CD4-positive, alpha-beta T cell treated with Interleukin-17A for 4 hours (primary cell): ENCODE results near the gene ZMIZ1.

Experiments used
- DNase-seq: peaks from one replicate; pipeline ENCODE4 v3.0.0-alpha.2; 2020; ENCODE audit warnings: mixed read lengths

The ZMIZ1 gene

GRCh38 chr10:79140855-79141254 lies 72.1 kb downstream of the ZMIZ1 start:
- DNase-seq = no peak

GRCh38 chr10:79142064-79142491 lies 73.3 kb downstream of the ZMIZ1 start:
- DNase-seq = no peak

DNA sequence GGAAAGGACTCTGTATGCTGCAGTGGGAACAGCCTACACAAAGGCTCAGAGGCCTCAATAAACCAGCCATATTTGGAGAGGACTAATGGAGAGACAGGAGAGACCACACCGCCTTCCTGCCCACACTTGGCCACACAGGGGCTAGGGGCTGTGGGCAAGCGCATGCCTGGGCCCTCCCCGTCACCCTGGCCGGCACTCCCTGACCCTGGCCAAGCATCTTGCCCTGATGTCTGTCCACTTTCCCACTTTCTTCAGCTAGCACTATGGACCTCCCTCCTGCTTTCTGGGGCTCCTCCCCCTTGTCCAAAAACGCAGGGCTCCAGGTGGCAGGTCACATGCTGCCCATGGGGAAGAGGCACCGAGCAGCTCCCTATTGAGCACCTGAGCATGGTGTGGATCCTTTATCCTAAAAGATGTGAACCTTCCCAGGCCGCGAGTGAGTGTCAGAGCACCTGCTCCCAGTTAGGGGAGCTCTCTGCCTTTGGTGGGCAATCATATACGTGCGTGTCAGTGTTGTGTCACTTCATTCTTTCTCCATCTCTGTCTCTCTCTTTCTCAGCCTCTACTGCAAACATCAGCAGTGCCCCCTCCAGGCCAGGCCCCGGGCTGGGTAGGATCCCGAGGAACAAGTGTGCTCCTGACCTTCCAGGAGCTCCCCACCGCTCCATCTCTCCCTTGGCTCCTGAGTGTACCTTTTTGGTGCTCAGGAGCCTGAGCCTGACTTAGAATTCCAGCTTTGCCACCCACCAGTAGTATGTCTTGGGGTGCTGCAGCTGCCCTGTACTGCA lies 74.0 kb downstream of the ZMIZ1 start:
- no peak for DNase-seq

DNA sequence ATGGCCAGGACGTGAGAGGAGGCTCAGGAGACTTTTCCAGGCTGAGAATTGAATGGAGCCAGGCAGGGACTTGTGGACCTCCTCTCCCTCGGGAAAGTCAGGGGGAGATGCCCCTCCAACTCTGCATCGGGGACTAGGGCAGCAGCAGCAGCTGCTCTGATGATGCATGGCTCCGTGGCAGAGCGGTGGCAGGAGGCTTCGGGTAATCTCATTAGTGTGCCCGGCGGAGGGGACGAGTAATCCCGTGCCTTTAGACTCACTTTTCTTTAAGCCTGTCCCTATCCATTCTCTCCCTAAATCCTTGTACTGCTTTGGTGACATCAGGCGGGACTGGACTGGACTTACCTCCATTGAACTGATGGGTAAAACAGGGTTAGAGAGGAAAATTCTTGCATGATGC lies 75.1 kb downstream of the ZMIZ1 start:
- no peak for DNase-seq

DNA sequence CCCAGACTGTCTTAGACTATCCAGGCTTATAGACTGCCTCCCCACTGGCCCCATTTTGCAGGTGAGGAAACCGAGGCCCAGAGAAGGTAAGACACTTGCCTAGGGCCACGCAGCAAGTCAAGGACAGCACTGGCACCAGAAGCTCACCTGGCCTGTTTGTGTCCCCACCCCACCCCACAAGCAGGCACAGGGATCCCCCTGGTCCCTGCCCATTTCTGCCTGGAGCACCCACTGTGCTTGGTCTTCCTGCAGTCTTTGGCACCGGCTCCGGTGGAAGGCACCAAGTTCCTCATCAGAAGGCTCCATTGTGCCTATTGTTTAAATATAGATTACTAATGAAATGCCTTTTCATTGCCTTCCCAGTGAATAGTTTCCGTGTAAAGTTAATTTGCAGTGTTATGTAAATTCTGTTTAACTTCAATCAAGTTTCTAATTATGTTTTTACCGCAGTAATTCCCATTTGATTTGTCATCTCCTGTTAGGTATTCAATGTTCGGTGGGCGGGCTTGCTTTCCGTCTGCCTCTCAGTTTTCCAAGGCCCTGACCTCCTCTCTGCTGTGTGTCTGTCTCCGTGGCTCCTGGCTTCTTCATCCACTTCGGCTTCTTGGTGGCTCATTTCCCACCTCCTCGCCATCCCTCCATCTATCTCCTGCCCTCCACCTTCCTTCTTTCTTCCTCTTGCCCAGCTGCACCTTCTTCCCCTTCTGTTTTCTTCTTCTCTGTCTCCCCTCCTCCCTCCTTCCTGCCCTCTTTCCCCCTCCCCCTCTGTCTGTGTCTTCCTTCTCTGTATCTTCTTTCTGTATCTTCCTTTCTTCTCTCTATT lies 75.8 kb downstream of the ZMIZ1 start:
- no peak for DNase-seq

DNA sequence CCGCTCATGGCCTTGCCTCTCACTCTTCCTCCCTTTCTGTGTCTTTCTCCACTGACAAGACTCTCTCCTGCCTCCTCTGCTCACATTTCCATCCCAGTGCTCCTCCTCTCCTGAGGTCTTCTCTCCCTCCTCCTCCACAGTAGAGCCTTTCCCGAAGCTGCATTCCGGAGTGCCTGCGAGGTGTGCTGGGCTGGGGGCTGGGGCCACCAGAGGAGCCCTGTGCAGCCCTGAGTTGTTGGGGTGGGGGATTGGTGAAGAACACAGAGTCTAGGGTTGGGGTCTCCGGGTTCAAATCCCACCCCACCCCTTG lies 76.4 kb downstream of the ZMIZ1 start:
- no peak for DNase-seq

- no peak for DNase-seq
These were observed 77.0 kb downstream of the ZMIZ1 start for GRCh38 chr10:79145517-79146470.

GRCh38 chr10:79146611-79147130 lies 77.9 kb downstream of the ZMIZ1 start:
- DNase-seq = peak; percentile 61

DNA sequence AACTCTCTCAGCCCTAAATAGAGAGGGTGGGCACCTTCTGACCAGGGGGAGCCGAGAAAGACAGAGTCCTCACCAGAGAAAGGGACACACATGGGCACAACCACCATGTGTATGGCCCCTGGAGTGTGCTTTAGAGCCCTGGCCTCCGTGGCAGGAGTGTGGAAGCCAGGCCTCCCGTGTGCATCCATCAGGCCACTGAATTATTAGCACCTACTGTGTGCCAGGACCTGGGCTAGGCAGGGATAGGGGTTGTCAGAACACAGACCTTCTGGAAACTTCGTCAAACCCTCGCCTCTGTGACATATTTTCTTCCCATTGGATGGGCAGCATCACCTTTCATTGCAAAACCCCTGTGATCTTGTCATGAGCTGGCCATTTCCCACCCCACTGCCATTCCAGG lies 78.5 kb downstream of the ZMIZ1 start:
- no peak for DNase-seq

GRCh38 chr10:79147796-79148451 lies 79.2 kb downstream of the ZMIZ1 start:
- no peak for DNase-seq

DNA sequence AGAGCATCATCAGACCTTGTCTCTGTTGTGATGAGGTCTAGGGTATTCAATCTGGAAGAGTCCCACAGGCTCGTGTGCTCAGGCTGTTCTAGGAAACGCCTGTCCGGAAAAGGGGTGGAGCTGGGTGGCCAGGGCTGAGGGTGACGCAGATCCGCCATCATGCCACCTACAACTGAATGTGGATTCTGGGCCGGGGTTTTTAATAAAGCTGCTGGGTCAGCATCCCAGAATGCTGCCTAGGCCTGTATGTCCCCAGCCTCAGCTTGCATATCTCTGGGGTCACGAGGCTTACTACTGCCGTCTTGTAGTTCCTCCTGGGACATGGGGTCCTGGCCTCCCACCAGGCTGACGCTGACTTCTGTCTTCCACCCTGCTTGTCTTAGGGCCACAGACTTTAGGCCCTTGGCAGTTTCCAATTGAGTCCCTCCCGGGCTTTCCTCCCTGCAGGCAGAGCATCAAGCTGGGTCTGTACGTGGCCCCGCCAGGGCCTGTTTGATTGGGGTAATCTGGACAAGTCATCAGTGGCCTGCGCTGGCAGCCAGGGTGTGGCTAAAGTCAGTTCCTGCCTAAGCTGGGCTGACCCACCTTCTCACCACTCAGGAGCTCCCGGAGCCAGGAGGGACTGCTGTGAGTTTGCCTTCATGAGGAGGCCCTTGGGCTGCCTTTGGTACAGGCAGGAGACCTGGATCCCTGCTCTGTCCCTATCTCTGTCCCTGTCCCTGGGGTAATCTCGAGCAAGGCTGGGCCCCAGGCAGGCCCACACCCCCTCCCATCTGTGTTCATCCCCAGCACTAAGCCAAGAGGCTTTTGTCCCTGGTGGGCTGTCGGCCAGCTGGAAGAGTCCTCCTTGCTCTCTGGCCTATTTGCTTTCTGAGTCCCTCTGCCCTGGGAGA lies 79.9 kb downstream of the ZMIZ1 start:
- DNase-seq = no peak

- DNase-seq = no peak
These were observed 80.5 kb downstream of the ZMIZ1 start for GRCh38 chr10:79149345-79149661.

DNA sequence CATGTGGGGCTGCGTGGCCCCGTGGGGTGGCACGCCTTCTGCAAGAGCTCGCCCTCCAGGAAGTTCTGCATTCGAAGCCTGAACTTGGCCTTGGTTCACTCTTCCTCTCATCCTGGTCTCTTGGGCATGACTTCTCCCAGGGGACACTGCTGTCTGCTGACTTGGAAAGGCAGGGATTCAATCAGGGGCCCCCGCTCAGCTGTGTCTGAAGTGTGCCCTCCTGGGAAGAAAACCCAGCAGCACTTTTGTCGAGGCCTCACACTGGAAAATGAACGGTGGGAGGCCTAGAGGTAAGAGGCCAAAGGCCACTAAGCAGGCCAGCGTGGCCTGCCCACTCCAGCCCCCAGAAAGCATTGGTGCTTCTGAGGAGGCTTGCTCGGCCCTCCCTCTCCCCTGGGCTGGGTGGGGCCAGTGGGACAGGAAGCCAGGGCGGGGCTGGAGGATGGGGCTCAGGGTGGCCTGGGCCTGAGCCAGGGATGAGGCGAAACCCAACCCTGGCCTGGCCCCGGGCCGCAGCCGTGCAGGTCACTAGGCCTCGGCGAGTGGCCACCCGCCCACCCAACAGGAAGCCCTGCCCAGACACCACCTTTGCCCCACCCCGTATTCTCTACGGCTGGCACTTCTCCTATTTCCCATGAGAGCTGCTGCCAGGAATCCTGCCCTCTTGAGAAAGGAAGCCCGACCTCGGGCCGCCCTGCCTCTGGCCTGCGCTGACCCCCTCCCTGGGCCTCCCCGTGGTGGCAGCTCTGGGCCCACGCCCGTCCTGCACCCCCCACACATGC lies 81.1 kb downstream of the ZMIZ1 start:
- DNase-seq = peak; percentile 68

DNA sequence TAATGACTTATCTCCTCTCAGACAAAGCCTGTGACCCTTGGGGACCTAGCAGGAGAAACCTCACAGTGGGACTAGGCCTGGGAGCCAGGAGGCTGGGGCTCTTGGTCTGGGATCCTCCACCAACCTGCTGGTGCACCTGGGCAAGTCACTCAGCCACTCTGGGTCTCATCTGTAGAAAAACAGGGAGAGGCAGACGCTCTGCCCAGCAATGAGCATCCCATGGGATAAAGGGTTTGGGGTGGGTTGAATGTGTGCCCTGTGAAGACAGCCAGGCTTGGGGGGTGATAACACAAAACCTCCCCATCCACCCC lies 81.6 kb downstream of the ZMIZ1 start:
- DNase-seq = no peak

DNA sequence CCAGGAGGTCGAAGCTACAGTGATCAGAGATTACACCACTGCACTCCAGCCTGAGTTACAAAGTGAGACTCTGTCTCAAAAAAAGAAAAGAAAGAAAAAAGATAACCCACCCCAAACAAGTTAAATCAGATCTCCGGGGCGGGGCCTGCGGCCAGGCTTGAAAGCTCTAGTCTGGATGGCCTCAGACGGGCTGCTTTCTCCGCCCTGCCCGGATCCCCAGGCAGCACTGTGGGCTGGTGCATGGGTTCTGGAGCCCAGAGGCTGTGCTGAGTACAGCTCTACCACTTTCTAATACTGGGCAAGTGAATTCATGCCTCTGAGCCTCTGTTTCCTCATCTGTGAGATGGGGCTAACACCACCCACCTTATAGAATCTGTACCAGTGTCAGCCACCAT lies 83.7 kb downstream of the ZMIZ1 start:
- no peak for DNase-seq

- DNase-seq = no peak
These were observed 85.0 kb downstream of the ZMIZ1 start for GRCh38 chr10:79153745-79154144.

DNA sequence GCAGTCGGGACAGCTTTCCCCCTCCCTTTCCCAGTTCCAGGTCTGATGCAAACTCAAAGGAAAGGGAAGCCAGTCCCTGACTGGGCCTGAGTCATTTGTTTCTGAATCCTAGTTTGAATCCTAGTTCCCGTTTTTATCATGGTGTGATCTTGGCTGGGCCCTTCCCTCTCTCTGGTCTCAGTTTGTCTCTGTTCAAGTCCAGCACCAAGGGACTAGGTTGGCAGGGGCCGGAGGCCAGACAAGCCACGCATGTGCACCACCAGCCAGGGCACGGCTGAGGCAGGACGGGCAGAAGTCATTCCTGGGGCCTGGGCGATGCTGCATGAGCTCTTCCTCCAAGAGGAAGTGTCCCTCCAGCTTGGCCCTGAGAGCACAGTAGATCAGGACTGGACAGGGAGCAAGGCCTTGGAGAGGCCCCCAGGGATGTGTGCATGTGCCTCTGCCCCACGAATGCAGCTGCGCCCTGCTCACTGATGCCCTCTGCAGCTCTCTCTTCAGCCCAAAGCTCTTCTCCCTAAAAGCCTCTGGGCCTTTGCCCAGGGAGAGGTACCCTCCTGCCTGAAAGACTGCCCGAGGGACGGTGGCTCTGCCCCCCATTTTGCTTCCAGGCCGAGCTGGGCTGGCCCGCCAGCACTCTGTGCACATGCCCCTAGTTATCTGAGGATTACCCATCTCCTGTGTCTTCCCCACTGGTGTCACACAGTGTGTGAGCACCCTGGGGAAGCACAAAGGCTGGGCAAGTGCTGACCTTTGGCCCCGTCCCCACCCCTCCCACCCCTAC lies 86.7 kb downstream of the ZMIZ1 start:
- DNase-seq = no peak

GRCh38 chr10:79156334-79157274 lies 87.8 kb downstream of the ZMIZ1 start:
- DNase-seq = no peak

- no peak for DNase-seq
These were observed 89.2 kb downstream of the ZMIZ1 start for GRCh38 chr10:79158004-79158340.
